IMR-90 (cell line): ENCODE measurements around the gene CCND1. TPM values are rescaled to one million over a fixed set of nuclear protein-coding genes. Genes with fewer than 3 reads are reported as not detected.
A peak's percentile ranks its signal among the peaks of the same experiment; 100 is the strongest.

ENCODE experiments used
- ATAC-seq: fragments of 200-7000 bp; cut with Tn5 transposase; 2 replicates; pipeline ENCODE4 v1.9.1; 2020; ENCODE audit warnings: low read depth, mild to moderate bottlenecking, moderate library complexity
- BruUV-seq: library from RNA; stranded (reverse); fragments of 400-500 nt; replicated peaks from 2 replicates; lab custom pipeline; 2021; lab: Mats Ljungman, UMichigan
- CTCF ChIA-PET: fragments of 300-600 bp; formaldehyde crosslinking; extraction: SDS; loops from one replicate; lab custom pipeline; 2021; ENCODE audit warnings: antibody characterized with exemption; lab: Yijun Ruan, JAX
- POLR2A ChIA-PET: fragments of 300-600 bp; sonication (Branson Sonifier 250); formaldehyde crosslinking; loops from one replicate; lab custom pipeline; 2022; ENCODE audit warnings: antibody characterized with exemption; ENCODE audit not compliant: unreplicated experiment; lab: Charles Lee
- DNase-seq: peaks from one replicate; pipeline ENCODE4 v3.0.0; 2013
- H2AFZ ChIP-seq: replicated peaks from 2 replicates; pipeline ENCODE3; 2013; ENCODE audit warnings: low read length, mild to moderate bottlenecking; ENCODE audit not compliant: poor library complexity
- H2AK5ac ChIP-seq: 2 replicates; pipeline ENCODE4 v1.6.1; 2013; ENCODE audit warnings: low read depth, low read length, inconsistent platforms
- H2AK9ac ChIP-seq: replicated peaks from 2 replicates; pipeline ENCODE3; 2013; ENCODE audit warnings: mild to moderate bottlenecking, low read depth, low read length, moderate library complexity; ENCODE audit not compliant: poor library complexity
- H2BK120ac ChIP-seq: 2 replicates; pipeline ENCODE4 v1.6.1; 2013; ENCODE audit warnings: low read depth, low read length, inconsistent platforms
- H2BK15ac ChIP-seq: 3 replicates; pipeline ENCODE4 v1.6.1; 2013; ENCODE audit warnings: low read depth, low read length, inconsistent platforms
- H2BK20ac ChIP-seq: 2 replicates; pipeline ENCODE4 v1.6.1; 2013; ENCODE audit warnings: low read depth, mild to moderate bottlenecking, inconsistent platforms, low read length, moderate library complexity
- H2BK5ac ChIP-seq: 2 replicates; pipeline ENCODE4 v1.6.1; 2013; ENCODE audit warnings: mild to moderate bottlenecking, low read depth, low read length, inconsistent platforms; ENCODE audit not compliant: poor library complexity, severe bottlenecking
- H3K14ac ChIP-seq: replicated peaks from 2 replicates; pipeline ENCODE4 v1.6.1; 2013; ENCODE audit warnings: low read depth, low read length, inconsistent platforms
- H3K18ac ChIP-seq: 2 replicates; pipeline ENCODE4 v1.6.1; 2013; ENCODE audit warnings: low read depth, low read length, control low read depth
- H3K23ac ChIP-seq: 2 replicates; pipeline ENCODE4 v1.6.1; 2013; ENCODE audit warnings: low read depth, low read length, inconsistent platforms
- H3K27ac ChIP-seq: 2 replicates; pipeline ENCODE4 v1.5.1; 2013; ENCODE audit warnings: mild to moderate bottlenecking, control low read depth, low read length; ENCODE audit not compliant: insufficient read depth
- H3K27me3 ChIP-seq: 2 replicates; pipeline ENCODE4 v1.6.1; 2013; ENCODE audit warnings: low read length; ENCODE audit not compliant: control insufficient read depth, insufficient read depth
- H3K36me3 ChIP-seq: 2 replicates; pipeline ENCODE4 v1.6.1; 2013; ENCODE audit warnings: low read length, mixed read lengths; ENCODE audit not compliant: control insufficient read depth, insufficient read depth
- H3K4ac ChIP-seq: 2 replicates; pipeline ENCODE4 v1.6.1; 2013; ENCODE audit warnings: low read depth, low read length, inconsistent platforms
- H3K4me1 ChIP-seq: 2 replicates; pipeline ENCODE4 v1.6.1; 2013; ENCODE audit warnings: low read length, mixed read lengths; ENCODE audit not compliant: control insufficient read depth, insufficient read depth
- H3K4me2 ChIP-seq: 2 replicates; pipeline ENCODE4 v1.6.1; 2013; ENCODE audit warnings: low read depth, mild to moderate bottlenecking, control low read depth, low read length, moderate library complexity
- H3K4me3 ChIP-seq: 2 replicates; pipeline ENCODE4 v1.5.1; 2013; ENCODE audit warnings: low read depth, mild to moderate bottlenecking, control low read depth, low read length, moderate library complexity; ENCODE audit not compliant: insufficient read depth
- H3K56ac ChIP-seq: 2 replicates; pipeline ENCODE4 v1.6.1; 2013; ENCODE audit warnings: low read length, inconsistent platforms; ENCODE audit not compliant: insufficient read depth; ENCODE audit errors: extremely low read depth
- H3K79me1 ChIP-seq, 2 experiments: 2 replicates each; pipeline ENCODE4 v1.6.1; 2013; ENCODE audit warnings: low read length in 2 of 2, inconsistent platforms in 1 of 2, low read depth in 1 of 2
- H3K9ac ChIP-seq: 2 replicates; pipeline ENCODE4 v1.6.1; 2013; ENCODE audit warnings: low read depth, low read length, control low read depth
- H3K9me1 ChIP-seq: 2 replicates; pipeline ENCODE4 v1.6.1; 2013; ENCODE audit warnings: low read length, inconsistent platforms; ENCODE audit not compliant: insufficient read depth
- H3K9me3 ChIP-seq: 2 replicates; pipeline ENCODE4 v1.6.1; 2013; ENCODE audit warnings: low read length; ENCODE audit not compliant: control insufficient read depth, insufficient read depth
- H4K20me1 ChIP-seq: 2 replicates; pipeline ENCODE4 v1.6.1; 2013; ENCODE audit warnings: low read length, inconsistent platforms; ENCODE audit not compliant: insufficient read depth
- H4K5ac ChIP-seq: 2 replicates; pipeline ENCODE4 v1.6.1; 2013; ENCODE audit warnings: mild to moderate bottlenecking, low read depth, low read length, control low read depth
- H4K8ac ChIP-seq, 2 experiments: 2 replicates each; pipeline ENCODE4 v1.6.1; 2013; ENCODE audit warnings: low read depth in 2 of 2, low read length in 2 of 2, control low read depth in 1 of 2, inconsistent platforms in 1 of 2
- H4K91ac ChIP-seq: 2 replicates; pipeline ENCODE4 v1.6.1; 2013; ENCODE audit warnings: low read depth, low read length, inconsistent platforms; ENCODE audit not compliant: insufficient read depth
- BHLHE40 ChIP-seq: fragments of 150-350 bp; IDR thresholded peaks from 2 replicates; pipeline ENCODE4 v1.6.1; 2016; ENCODE audit warnings: mild to moderate bottlenecking, low read depth, low read length
- CEBPB ChIP-seq: IDR thresholded peaks from 2 replicates; pipeline ENCODE4 v1.6.1; 2012; ENCODE audit warnings: low read depth, low read length, improper control_type of control experiment
- MXI1 ChIP-seq: IDR thresholded peaks from 2 replicates; pipeline ENCODE4 v1.6.1; 2012; ENCODE audit warnings: low read depth, mild to moderate bottlenecking, low read length, moderate library complexity, borderline replicate concordance
- POLR2A ChIP-seq: IDR thresholded peaks from 2 replicates; pipeline ENCODE4 v1.6.1; 2012; ENCODE audit warnings: mild to moderate bottlenecking, low read depth, low read length
- RAD21 ChIP-seq: IDR thresholded peaks from 2 replicates; pipeline ENCODE4 v1.6.1; 2012; ENCODE audit warnings: low read length, improper control_type of control experiment
- RCOR1 ChIP-seq: IDR thresholded peaks from 2 replicates; pipeline ENCODE4 v1.6.1; 2012; ENCODE audit warnings: mild to moderate bottlenecking, low read length, improper control_type of control experiment; ENCODE audit not compliant: insufficient replicate concordance
- SMC3 ChIP-seq: fragments of 150-350 bp; IDR thresholded peaks from 2 replicates; pipeline ENCODE4 v1.6.1; 2016; ENCODE audit warnings: low read depth, mild to moderate bottlenecking, antibody characterized with exemption, low read length, moderate library complexity
- USF2 ChIP-seq: fragments of 150-350 bp; IDR thresholded peaks from 2 replicates; pipeline ENCODE4 v1.6.1; 2017; ENCODE audit warnings: mild to moderate bottlenecking, antibody characterized with exemption, low read length, low read depth
- WGBS, 2 experiments: methylation state at CpG; one replicate each; pipeline versions ENCODE4 v1.1.5 to v1.1.7; 2013; ENCODE audit warnings: missing lambda C conversion rate in 2 of 2; ENCODE audit not compliant: insufficient read length in 1 of 2; ENCODE audit errors: extremely low coverage in 2 of 2; 5-methylcytosine and 5-hydroxymethylcytosine counted together
- dilution Hi-C: fragments of 300-500 bp; cut with HindIII; formaldehyde crosslinking; loops from one replicate; pipeline ENCODE4 v1.14.3; 2018; ENCODE audit warnings: low sequenced_read_pairs; ENCODE audit not compliant: unreplicated experiment
- in situ Hi-C: fragments of 300-500 bp; cut with MboI; formaldehyde crosslinking; loops from 3 replicates; pipeline ENCODE4 v1.14.3; 2019; ENCODE audit warnings: low sequenced_read_pairs, inconsistent platforms, mixed read lengths
- intact Hi-C: fragments of 100-400 bp; cut with micrococcal nuclease; formaldehyde crosslinking; loops from 2 replicates; pipeline ENCODE4 v1.10.0; 2022
- polyA plus RNA-seq, 3 experiments: library from polyadenylated mRNA; depleted of rRNA; stranded (reverse); fragments of >200 nt; gene quantifications; 2 replicates each; pipeline ENCODE4 v1.2.3, GENCODE V29; 2012; ENCODE audit warnings: low replicate concordance in 1 of 3
- total RNA-seq: library from RNA; depleted of rRNA; stranded (reverse); fragments of >200 nt; gene quantifications from 2 replicates; pipeline ENCODE4 v1.2.3, GENCODE V29; 2012

Gene CCND1
- total and polyA plus RNA-seq, 2 of the 4 experiments (the other 2 are of a cell fraction) = 481 to 748 TPM

- no TSS peak for BruUV-seq
Measured at GRCh38 chr11:69640260-69640994, 529 bp upstream of the CCND1 start.

More at GRCh38 chr11:69640260-69640994, 529 bp upstream of the CCND1 start:
- H3K4me3 ChIP-seq = peak overlapping the region; percentile 98
- peaks cover 9% of the 10 kb centered on the region for H3K9me1 ChIP-seq
- peak overlapping the region; percentile 76; the same call in 2 of the 3 replicates for H2BK15ac ChIP-seq
- in situ Hi-C loops (loop anchor here (5.0 kb wide), 1 partner anchor 338 kb away; no protein-coding TSS in a partner anchor), intact Hi-C loops (loop anchor here (5.0 to 10.0 kb wide), 2 partner anchors 288 to 736 kb away; partner anchors contain the start of genes IGHMBP2 and MRPL21), dilution Hi-C loops (no loop called here)
- peak overlapping the region; percentile 91 for H2BK120ac ChIP-seq
- 3% methylated on average over 5 of the region's 43 CpGs; no CpG with 5 or more reads in 1 of the 2 experiments for WGBS, 2 experiments
- ChIA-PET POLR2A (interaction anchor here (1.9 kb wide), 1 partner anchor 343 kb away, joined by 5 read pairs; no protein-coding TSS in a partner anchor), CTCF (no interaction called here)
- H4K8ac ChIP-seq = peak overlapping the region; percentile 92 to 99
- H3K23ac ChIP-seq = peak overlapping the region; percentile 99
- H3K18ac ChIP-seq = peak overlapping the region; percentile 77
- H4K20me1 ChIP-seq = peaks cover 33% of the 10 kb centered on the region
- H2BK5ac ChIP-seq = peak overlapping the region; percentile 98
- peak overlapping the region; percentile 88 for H3K9ac ChIP-seq
- peak overlapping the region; percentile 97 for H2AK5ac ChIP-seq
- no peaks in the 10 kb centered on the region for H3K27me3 ChIP-seq
- peak overlapping the region; percentile 97 for H3K4ac ChIP-seq
- peak overlapping the region; percentile 99 for H3K14ac ChIP-seq
- peak overlapping the region; percentile 81 for H4K5ac ChIP-seq
- peak overlapping the region; percentile 92 for H3K27ac ChIP-seq
- H3K4me1 ChIP-seq = peaks cover 22% of the 10 kb centered on the region
- peaks cover under 1 to 47% of the 10 kb centered on the region in 2 experiments; a peak in 2 of 4 replicates for H3K79me1 ChIP-seq
- ATAC-seq = no peak
- peak overlapping the region; percentile 85 for H2AFZ ChIP-seq
- H3K9me3 ChIP-seq = no peaks in the 10 kb centered on the region
- peak overlapping the region; percentile 94 for H3K56ac ChIP-seq
- H2BK20ac ChIP-seq = peak overlapping the region; percentile 84
- H2AK9ac ChIP-seq = peak overlapping the region; percentile 96
- H4K91ac ChIP-seq = peak overlapping the region; percentile 97
- no peak for TF ChIP-seq POLR2A
- TF ChIP-seq MXI1 = peak; percentile 82; the same call in 1 of the 2 replicates
- no peak for TF ChIP-seq CEBPB
- no peak for TF ChIP-seq RCOR1
- no peak for TF ChIP-seq BHLHE40
- TF ChIP-seq USF2 = no peak
- no peak for TF ChIP-seq RAD21
- peak; percentile 16; the same call in 1 of the 2 replicates for TF ChIP-seq SMC3
- H3K36me3 ChIP-seq = peaks cover 20% of the 10 kb centered on the region
- peak overlapping the region; percentile 88 for H3K4me2 ChIP-seq
- DNase-seq = no peak
